GM12873 (cell line): ENCODE results near the gene WNT8B.

Experiments used
- CTCF ChIP-seq: IDR thresholded peaks from 2 replicates; pipeline ENCODE4 v1.5.1; 2012; ENCODE audit warnings: low read depth, mild to moderate bottlenecking, moderate library complexity, low read length, control low read depth; ENCODE audit not compliant: insufficient read depth; ENCODE audit errors: missing control alignments

WNT8B gene

DNA sequence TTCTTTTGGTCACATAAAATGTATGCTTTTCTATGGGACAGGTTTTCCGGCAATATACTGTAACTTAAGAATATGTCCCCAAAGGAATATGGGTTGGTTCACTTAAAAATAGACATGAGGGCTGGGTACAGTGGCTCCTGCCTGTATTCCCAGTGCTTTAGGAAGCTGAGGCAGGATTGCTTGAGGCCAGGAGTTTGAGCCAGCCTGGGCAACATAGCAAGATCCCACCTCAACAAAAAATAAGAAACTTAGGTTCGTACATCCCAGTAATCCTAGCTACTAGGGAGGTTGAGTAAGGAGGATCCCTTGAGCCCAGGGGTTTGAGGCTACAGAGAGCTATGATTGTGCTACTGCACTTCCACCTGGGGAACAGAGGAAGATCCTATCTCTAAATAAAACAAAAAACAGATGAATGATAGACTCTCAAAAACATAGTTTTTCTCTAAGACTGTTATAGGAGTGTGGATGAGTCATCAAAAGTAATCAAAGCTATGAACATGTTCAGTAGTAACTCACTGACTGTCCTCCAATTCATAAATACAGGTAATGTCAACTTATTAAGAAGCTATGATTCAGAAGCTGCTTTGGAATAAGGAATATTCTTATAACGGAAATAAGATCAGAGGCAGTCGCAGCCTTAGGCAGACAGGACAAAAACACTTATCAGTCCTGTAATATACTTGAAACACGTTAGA is 59.4 kb downstream of the WNT8B start:
- TF ChIP-seq CTCF: no peak

- TF ChIP-seq CTCF: no peak
These were observed 60.1 kb downstream of the WNT8B start for GRCh38 chr10:100522945-100523344.

DNA sequence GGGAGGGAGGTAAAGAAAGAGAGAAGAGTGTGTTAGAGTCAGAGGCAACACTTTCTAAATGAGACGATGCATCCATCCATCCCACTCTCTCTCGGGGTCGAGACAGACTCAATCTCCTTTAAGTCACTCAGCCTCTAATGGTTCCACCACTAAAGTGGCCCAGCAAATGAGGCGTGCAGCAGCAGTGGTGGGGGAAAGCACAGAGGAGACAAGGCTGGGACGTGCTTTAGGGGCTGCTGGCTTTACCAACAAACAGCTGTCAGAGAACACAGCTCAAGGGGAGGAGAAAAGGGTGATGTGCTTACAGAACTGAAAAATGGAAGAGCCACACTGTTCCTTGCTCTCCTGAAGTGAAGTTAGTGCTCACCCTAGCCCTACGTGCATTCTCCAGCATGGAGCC is 61.4 kb downstream of the WNT8B start:
- no peak for TF ChIP-seq CTCF

- peak; percentile 25 for TF ChIP-seq CTCF
These were observed 61.8 kb downstream of the WNT8B start for GRCh38 chr10:100524638-100525037.

DNA sequence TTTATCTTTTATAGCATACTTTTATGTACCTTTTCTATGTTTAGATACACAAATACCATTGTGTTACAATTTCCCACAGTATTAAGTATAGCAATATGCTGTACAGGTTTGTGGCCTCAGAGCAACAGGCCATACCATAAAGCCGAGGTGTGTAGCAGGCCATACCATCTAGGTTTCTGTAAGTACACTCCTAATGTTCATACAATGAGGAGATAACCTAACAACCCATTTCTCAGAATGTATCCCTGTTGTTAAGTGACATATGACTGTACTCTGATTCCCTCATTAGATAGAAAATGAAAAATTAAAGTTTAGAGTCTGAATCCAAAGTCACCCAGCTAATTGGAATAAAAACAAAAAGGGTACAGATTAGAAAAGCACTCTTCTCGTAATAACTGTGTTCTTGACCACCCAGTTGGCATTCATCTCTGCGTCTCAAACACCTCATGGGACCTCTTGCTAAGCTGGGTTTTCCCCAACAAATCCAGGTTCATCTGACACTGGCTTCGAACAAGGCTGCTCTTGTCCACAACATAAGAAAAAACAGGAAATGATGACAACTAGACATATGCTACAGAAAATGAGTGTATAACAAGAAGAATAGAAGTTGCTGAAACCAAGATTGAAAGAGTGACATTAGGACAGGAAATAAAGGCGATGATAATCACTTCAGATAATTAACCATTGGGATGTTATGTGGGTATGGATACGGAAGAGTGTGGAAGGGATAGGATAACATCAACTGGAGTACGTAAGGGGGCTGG is 65.5 kb downstream of the WNT8B start:
- TF ChIP-seq CTCF: no peak

DNA sequence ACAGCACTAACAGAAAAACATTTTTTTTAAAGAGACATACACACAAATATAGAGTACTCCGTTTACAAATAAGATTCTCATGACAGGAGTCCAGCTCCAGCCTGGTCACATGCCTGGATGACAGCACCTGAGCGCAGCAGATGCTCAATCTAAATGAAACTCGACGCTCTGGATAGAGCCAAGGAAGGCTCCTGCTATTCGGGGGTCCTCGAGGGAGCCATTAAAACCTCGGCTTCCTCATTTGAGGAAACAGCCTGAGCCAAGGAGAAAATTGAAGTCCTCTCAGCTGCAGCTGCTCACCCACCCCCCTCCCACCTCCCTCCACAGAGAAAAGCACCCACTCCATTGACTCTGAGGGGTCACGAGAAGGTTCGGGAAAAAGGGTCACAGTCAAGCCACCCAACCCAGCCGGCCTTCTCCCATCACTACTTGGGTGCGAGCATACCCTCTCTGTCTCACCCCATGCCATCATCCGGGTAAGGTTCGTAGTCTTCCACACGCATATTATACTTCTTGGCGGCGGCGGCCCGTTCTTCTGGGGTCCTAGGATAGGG is 66.2 kb downstream of the WNT8B start:
- TF ChIP-seq CTCF: no peak
